Ovary (tissue), 9 donors: Measurements from ENCODE around the gene MGA. TPM values are rescaled to one million over a fixed set of nuclear protein-coding genes. Genes with fewer than 3 reads are reported as not detected.
"Not testable (repeated sequence)": the region's sequence is repeated elsewhere in the genome, so short reads cannot be mapped to it uniquely, and the experiment has no call there.

Experiments used
- DNase-seq, 5 donors: peaks; one replicate each; pipeline ENCODE4 v3.0.0-alpha.2; 2019 to 2020
- H3K27ac ChIP-seq, 2 donors: fragments of 200-600 bp; one replicate each; pipeline versions ENCODE4 v1.5.1 to v1.8.0; 2019 to 2022
- H3K27me3 ChIP-seq: fragments of 200-600 bp; one replicate; pipeline ENCODE4 v1.8.0; 2022
- H3K36me3 ChIP-seq: fragments of 200-600 bp; sonication (generic); one replicate; pipeline ENCODE4 v1.5.1; 2019
- H3K4me1 ChIP-seq: one replicate; pipeline ENCODE4 v1.8.1; 2013; ENCODE audit warnings: mild to moderate bottlenecking, moderate library complexity; ENCODE audit not compliant: insufficient read depth
- H3K4me3 ChIP-seq: fragments of 200-600 bp; sonication (generic); one replicate; pipeline ENCODE4 v1.5.1; 2017
- H3K9me3 ChIP-seq, 2 donors: fragments of 200-600 bp in 1 of 2; sonication (generic) in 1 of 2; one replicate each; pipeline versions ENCODE4 v1.5.1 to v1.8.1; 2013 to 2019; ENCODE audit warnings: mild to moderate bottlenecking in 1 of 2, moderate library complexity in 1 of 2
- CTCF ChIP-seq, 3 donors: fragments of 450-650 bp in 2 of 3; fragments of 200-600 bp in 1 of 3; IDR thresholded peaks; one replicate each; pipeline versions ENCODE4 v1.5.1 to v1.8.0; 2016 to 2022; ENCODE audit warnings: antibody characterized with exemption in 3 of 3, mild to moderate bottlenecking in 1 of 3
- EP300 ChIP-seq: sonication (generic); formaldehyde crosslinking; IDR thresholded peaks from one replicate; pipeline ENCODE4 v1.6.1; 2017; ENCODE audit warnings: antibody characterized with exemption
- POLR2A ChIP-seq: fragments of 450-650 bp; IDR thresholded peaks from one replicate; pipeline ENCODE4 v1.6.1; 2017; ENCODE audit warnings: antibody characterized with exemption, mild to moderate bottlenecking, moderate library complexity
- WGBS, 3 donors: extraction: QIAGEN DNeasy Blood & Tissue Kit in 1 of 3; methylation state at CpG; one replicate each; pipeline versions ENCODE4 v1.1.5 to v1.1.7; 2013 to 2017; 5-methylcytosine and 5-hydroxymethylcytosine counted together
- intact Hi-C, 4 donors: fragments of 100-400 bp; cut with DNase I; formaldehyde crosslinking; loops; one replicate each; pipeline versions ENCODE4 v1.11.0 to v1.15.1; 2022 to 2023
- polyA plus RNA-seq, 2 donors: library from polyadenylated mRNA; stranded (reverse); fragments of 200-250 nt in 1 of 2; fragments of 350-450 nt in 1 of 2; fragmentation: Illumina TruSeq in 1 of 2; extraction: RNeasy Lipid Tissue Mini Kit (QIAGEN cat#74804) in 1 of 2; gene quantifications; one replicate each; pipeline ENCODE4 v1.2.3, GENCODE V29; 2013 to 2014
- total RNA-seq, 7 donors: library from RNA; depleted of rRNA in 2 of 7; stranded (reverse); fragments of >200 nt in 2 of 7; fragmentation: NEBNext Ultra II Directional in 3 of 7; extraction: Animal tissue kit (Norgen Biotek cat#: 25700) in 3 of 7; gene quantifications; one replicate each; pipeline versions ENCODE4 v1.1.0 to v1.2.4, GENCODE V29; 2016 to 2023
- donor health status: DM: no; HTN: no; CAD: no; lungs with moderate emphysema.
- donor health status: DM: no; HTN: no; CAD: no.
- donor health status: Bipolar disorder and iron deficiency.
- donor health status: DM: yes; HTN: yes; CAD: no.
- donor health status: DM: no; HTN: no; CAD: no.
- donor health status: DM: yes; HTN: yes; CAD: no.

The MGA gene
- total and polyA plus RNA-seq, 9 donors = 7.1 to 90.2 (median 60.9) TPM

GRCh38 chr15:41714291-41714690 is 54.1 kb downstream of the MGA start:
- WGBS, 3 donors = 88 to 96% (median 88%) methylated on average over 3 of the region's 3 CpGs
- no peak for DNase-seq
- intact Hi-C loops = no loop called here
- Histone ChIP-seq H3K4me3 (no peak overlapping the region), H3K27me3 (no peaks in the 10 kb centered on the region), H3K36me3 (no peaks in the 10 kb centered on the region), H3K27ac (no peak overlapping the region), H3K9me3 (no peaks in the 10 kb centered on the region), H3K4me1 (no peaks in the 10 kb centered on the region)
- no peak for TF ChIP-seq EP300
- TF ChIP-seq CTCF (IDR thresholded peaks at IDR 0.05) = no peak
- TF ChIP-seq POLR2A = no peak

GRCh38 chr15:41716864-41717263 is 56.7 kb downstream of the MGA start:
- DNase-seq = no peak
- Histone ChIP-seq H3K27ac (no peak overlapping the region), H3K4me3 (no peak overlapping the region), H3K27me3 (no peaks in the 10 kb centered on the region), H3K4me1 (no peaks in the 10 kb centered on the region), H3K9me3 (no peaks in the 10 kb centered on the region), H3K36me3 (no peaks in the 10 kb centered on the region)
- intact Hi-C loops = no loop called here
- no peak for TF ChIP-seq EP300
- TF ChIP-seq POLR2A = no peak
- no peak for TF ChIP-seq CTCF (IDR thresholded peaks at IDR 0.05)

GRCh38 chr15:41727143-41727542 is 66.9 kb downstream of the MGA start:
- Histone ChIP-seq H3K27ac (no peak overlapping the region), H3K9me3 (no peaks in the 10 kb centered on the region), H3K4me1 (peaks cover 1% of the 10 kb centered on the region), H3K27me3 (no peaks in the 10 kb centered on the region), H3K4me3 (no peak overlapping the region), H3K36me3 (no peaks in the 10 kb centered on the region)
- TF ChIP-seq CTCF (IDR thresholded peaks at IDR 0.05) = no peak
- no peak for TF ChIP-seq POLR2A
- TF ChIP-seq EP300 = no peak
- no peak for DNase-seq
- 36 to 57% (median 42%) methylated on average over 3 of the region's 3 CpGs for WGBS, 3 donors
- intact Hi-C loops = no loop called here

GRCh38 chr15:41728061-41728460 is 67.9 kb downstream of the MGA start:
- WGBS, 3 donors = 91 to 94% (median 92%) methylated on average over 11 of the region's 11 CpGs
- H3K27ac ChIP-seq, H3K4me1 ChIP-seq, H3K4me3 ChIP-seq, DNase-seq, intact Hi-C loops, H3K9me3 ChIP-seq, H3K27me3 ChIP-seq, H3K36me3 ChIP-seq: not testable (repeated sequence)

GRCh38 chr15:41730543-41730942 is 70.3 kb downstream of the MGA start:
- Histone ChIP-seq H3K4me3 (no peak overlapping the region), H3K36me3 (no peaks in the 10 kb centered on the region), H3K9me3 (no peaks in the 10 kb centered on the region), H3K27ac (no peak overlapping the region), H3K27me3 (no peaks in the 10 kb centered on the region), H3K4me1 (peaks cover 1% of the 10 kb centered on the region)
- intact Hi-C loops = no loop called here
- TF ChIP-seq CTCF (IDR thresholded peaks at IDR 0.05) = no peak
- TF ChIP-seq POLR2A = no peak
- no peak for TF ChIP-seq EP300
- DNase-seq = no peak
- WGBS, 3 donors = 79 to 82% (median 80%) methylated on average over 4 of the region's 4 CpGs
